ENCODE results near the gene B3GNT3.

The B3GNT3 gene

DNA sequence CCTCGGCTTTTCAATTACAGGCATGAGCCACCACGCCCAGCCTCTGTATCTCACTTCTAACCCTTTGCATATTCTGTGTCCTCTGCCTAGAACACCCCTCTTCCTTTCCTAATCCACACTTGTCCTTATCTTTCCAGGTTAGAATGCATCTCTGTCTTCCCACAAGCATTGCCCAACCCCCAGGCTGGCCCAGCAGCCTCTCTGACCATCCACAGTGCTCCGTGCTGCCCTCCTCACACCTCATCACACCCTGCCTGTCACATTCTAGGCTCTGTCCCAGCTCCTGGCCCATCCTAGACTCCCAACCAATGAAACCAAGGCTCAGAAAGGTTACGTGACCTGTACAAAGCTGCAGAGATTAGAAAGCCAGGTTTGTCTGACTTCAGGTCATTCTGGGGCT is 41.6 kb downstream of the B3GNT3 start:
- DNase-seq = no peak

DNA sequence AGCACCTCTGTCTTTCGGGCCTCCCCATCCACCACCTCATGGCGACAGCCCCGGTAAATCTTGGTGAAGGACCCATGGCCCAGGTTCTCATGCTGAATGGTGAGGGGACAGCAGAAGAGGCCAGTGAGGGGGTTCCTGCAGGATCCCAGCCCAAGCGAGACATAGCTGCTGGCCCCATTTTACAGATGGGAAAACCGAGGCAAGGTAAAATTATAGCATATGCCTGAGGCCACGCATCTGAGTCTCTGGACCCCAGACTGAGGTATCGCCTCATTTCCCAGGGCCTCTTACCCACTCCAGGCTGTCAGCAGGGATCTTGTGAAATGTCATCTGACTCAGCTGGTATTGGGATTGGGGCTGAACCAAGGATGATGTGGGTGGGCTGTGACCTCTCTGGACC is 43.0 kb downstream of the B3GNT3 start:
- no peak for DNase-seq

DNA sequence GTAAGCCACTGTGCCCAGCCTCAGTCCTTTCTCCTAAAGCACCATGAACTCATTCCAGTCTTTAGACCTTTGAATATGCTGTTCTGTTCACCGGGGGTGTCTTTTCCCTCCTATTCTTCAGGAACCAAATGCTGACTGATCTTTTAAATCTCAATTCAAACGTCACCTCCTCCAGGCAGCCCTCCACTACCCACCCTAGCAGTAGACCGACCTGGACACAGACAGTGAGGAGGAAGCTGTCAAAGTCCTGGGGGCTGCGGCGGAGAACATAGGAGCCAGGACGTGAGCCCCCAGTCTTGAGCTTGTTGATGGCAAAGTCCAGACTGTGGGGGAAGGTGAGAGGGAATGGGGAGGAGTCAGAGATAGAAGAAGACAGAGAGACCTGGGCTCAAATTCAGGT is 45.1 kb downstream of the B3GNT3 start:
- DNase-seq = no peak

DNA sequence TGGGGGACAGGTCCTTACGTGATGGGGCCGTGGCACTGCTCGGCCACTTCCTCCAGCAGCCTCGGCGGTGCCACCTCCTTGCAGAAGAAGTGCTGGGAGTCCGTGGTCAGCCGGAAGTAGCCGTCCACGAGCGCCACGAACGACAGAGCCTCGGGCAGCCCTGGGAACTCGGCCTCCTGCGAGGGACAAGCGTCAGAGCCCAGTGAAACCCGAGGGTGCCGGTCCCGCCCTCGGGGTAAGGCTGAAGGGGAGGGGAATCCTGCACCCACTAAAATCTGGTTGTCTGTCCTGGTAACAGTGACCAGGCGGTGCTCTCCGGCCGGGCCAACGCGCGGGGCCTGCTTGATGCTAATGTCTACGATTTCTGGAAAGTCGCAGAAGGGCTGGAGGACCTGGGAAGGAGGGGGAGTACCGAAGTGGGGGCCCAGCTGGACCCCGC is 46.5 kb downstream of the B3GNT3 start:
- DNase-seq = no peak

DNA sequence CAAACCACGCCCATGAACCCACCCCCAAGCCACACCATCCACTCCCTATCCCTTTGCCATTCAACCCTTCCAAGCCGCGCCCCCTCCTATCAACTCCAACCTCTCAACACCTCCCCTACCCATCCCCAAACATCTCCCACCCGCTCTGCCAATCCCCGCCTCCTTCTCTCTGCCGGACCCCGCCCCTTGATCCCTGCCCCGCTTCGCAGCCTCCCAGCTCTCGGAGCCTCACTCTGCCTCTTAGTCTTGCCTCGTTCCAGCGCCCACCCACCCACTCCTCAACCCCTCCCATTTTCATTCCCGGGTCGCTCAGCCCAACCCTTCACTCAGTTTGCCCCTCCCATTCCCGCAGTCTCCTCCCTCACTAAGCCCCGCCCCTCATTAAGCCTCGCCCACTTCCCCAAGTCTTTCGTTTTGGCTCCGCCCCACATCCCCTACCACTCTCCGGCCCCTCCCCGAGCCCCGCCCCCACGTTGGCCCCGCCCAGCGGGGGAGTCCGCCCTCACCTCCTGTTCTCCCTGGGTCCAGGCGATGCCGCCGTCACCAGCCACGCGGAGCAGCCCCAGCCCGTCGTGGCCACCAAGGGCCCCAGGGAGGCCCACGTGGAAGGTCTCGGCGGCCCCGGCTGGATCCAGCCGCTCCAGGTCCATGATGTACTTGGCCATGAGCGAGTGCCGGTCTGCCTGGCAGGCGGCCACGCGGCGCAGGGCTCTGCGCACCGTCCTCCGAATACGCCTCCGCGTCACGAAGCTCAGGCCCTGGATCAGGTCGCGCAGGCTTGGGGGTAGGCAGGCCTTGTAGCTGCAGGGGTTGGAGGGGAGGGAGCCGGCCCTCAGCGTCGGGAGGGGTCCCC is 47.1 kb downstream of the B3GNT3 start:
- no peak for DNase-seq

DNA sequence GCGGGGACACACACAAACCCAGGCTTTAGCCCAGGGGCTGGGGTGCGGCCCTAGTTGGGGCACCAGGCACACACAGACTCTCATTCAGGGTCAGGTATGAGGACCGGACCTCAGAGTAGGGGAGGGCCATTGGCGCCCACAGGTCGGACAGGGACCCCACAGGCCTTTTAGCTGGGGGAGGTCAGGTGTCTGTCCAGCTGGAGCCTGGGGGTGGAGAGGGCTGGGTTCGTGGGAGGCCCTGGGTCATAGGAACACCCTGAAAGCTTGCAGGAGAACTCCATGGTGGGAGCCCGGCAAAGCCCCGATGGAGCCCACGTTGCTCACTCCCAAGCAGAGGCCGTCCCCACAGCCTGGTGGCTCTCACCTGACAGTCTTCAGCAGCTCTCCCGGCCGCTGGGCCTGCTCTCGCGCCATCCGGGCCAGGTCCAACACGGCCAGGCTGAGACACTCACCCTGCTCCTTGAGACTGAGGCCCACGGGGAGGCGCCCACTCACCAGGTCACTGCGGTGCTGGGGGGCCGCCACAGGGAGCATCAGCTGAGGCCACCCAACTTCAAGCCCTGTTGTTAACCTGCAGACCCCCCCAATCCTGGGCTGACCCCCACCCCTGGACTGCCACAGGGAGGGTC is 47.8 kb downstream of the B3GNT3 start:
- no peak for DNase-seq

DNA sequence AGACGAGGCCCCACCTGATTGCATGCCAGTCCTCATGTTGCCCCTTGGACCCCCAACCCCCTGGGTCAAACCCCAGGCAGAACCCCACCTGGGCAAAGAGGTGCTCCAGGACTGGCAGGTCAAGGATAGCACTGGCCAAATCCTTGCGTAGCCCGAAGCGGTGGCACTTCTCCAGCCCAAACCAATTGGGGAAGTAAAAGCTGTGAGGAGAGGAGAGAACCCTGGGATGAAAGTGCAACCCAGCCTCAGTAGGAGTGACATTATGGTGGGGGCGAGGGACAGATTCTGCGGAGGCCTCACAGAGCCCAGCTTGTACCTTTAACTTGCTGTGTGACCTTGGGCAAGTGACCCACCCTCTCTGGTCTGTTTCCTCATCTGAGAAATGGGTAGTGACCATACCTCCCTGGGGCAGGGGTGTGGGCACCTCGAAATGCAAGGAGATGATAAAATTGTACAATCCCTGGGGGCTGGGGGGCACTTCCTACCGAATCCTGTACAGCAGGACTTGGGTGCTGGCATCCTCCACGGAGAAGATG is 48.4 kb downstream of the B3GNT3 start:
- no peak for DNase-seq

DNA sequence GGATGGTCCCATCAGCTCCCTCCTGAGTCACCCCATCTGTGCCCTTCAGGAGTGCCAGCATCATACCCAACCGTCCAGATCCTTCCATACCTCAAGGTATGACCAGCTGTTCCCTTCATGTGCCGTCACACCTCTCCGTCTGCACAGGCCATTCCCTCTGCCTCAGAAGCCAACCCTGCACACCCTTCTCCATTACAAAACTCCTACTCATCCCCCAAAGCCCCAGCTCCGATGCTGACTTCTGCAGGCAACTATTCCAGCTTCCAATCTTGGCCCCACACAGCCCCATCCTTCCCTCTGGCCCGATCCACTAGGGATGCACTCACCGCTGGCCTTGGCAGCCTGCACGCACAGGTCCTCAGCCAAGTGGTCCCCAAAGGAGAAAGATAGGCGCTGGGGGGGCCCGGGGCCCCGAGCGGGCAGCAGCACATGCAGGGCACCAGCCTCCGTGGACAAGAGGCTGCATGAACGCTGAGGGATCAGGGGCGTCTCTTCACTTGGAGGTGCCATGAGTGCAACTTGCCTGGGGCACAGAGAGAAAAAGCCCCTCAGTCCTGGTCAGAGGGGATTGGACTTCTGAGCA is 49.1 kb downstream of the B3GNT3 start:
- DNase-seq = no peak

DNA sequence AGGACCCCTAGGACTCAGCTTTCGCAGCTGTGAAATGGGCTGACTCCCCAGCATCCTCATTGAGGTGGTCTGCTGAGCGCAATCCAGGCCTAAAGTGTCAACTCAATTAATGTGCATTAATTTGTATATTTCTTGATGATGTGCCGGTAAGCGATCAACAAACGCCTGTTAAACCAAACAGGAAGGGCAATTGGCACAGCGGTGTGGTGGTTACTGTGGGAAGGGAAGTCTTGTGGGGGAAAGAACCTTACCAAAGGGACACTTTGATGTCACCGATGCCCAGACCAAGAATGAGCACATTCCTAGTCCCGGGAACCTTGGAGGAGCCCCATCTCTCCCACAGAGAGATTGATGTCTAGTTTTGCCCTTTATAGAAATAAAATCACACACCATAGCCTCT is 51.2 kb downstream of the B3GNT3 start:
- DNase-seq = no peak

DNA sequence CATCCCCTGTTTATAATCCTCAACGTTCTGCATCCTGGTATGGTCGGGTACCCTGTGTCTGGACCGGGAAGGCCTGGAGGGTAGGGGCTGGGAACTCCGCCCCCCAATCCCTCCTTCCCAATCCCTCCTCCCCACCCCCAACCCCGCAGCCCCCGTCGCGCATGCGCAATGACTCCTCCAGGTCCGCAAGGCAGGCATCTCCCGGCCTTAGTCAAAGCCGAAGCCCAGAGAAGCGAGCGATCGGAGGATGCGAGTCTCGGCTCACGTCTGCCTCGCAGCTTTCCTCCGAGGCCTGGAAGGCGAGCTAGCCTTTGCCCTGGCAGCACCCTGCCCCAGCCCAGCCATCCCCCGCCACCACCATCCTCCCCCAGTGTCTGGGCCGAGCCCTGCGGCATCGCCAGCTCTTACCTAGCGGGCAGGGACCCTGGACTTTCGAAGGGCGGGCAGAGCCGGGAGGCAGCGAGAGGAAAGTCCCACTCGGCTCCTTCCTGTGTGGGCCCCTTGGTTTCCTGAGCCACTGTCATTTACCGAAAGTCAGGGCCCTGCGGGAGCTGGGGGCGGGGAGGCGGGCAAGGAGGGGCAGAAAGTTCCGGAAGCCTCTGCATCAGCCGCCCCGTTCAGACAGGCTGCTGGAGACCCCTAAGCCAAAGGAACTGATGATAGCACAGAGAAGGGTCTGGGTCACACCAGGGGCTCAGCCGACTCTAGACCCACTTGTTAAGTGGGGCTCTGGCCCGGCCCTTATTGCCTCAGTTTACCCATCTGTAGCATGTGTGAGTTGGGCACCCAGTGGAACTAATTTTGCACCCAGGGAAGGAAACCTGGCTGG is 52.8 kb downstream of the B3GNT3 start, which contains the start of gene JAK3:
JAK3 (minus strand) TSS at position 445 of the 829 bp plus-strand sequence. CDS start 3,565 bp downstream, outside the sequence.
- no peak for DNase-seq

DNA sequence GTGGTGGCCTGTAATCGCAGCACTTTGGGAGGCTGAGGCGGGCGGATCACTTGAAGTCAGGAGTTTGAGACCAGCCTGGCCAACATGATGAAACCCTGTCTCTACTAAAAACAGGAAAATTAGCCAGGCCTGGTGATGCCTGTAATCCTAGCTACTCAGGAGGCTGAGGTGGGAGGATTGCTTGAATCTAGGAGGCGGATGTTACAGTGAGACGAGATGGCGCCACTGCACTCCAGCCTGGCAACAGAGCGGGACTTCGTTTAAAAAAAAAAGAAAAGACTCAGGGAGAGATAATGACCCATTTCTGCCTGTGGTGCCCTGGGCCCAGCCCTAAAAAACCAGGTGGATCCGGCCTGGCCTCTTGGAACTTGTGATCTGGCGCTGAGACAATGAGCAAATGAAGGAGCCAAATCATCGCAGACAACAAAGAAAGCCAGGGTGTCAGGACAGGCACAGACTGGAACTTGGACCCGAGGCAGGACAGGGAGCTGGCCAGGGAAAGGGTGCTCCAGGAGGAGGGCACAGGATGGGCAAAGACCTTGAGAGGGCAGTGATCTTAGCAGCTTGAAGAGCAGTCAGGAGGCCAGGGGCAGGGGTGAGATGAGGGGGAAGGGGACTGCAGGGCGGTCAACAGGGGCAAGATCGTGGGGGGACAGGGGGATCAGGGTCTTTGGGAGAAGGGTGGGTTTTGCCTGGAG is 53.8 kb downstream of the B3GNT3 start:
- no peak for DNase-seq

DNA sequence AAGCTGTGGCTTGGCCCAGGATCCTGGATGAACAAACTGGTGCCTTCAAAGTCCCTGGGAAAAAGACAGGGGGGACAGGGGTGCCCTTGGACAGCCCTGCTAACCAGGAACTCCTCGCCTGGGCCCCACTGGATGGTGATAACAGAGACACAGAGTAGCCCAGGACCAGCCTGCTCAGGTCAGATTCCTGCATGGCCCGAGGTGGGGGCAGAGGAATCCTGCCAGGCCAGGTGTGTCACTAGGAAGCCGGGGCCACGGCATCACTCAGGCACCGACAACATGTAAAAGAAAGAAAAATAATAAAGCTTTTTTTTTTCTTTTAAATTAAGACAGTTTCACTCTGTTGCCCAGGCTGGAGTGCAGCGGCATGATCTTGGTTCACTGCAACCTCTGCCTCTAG is 59.1 kb downstream of the B3GNT3 start:
- no peak for DNase-seq

DNA sequence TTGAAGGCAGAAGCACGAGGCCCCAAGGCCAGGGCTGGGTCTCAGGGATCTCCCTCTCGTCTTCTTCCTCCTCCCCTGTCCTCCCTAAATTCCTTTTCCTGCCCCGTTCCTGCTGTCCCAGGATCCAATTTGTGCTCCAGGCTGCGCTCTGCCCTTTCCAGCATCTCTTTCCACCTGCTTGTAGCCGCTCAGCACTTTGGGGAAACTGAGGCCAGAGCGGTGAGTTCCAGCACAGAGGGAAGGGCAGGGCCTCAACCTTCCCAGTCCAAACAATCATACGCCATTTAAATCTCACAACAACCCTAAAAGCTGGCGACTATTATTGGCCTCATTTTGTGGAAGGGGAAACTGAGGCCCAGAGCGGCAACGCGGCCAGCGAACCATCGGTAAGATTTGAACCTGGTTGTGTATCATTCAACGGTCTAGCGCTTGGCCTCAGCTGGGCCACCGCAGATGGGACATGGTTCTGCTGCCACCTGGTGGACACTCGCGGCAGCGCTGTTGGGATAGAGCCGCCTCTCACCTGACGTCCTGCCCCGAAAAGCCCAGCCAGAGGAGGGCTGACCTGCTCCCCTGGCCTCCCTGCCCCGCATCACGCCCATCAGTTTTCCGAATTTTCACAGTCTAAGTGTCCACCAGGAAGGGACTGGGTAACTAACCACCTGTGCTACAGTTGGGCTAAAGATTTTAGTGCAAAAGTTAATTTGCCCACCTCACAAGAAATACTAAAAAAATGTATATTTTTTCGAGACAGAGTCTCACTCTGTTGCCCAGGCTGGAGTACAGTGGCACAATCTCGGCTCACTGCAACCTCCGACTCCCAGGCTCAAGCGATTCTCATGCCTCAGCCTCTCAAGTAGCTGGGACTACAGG is 60.6 kb downstream of the B3GNT3 start:
- DNase-seq = peak; percentile 38

DNA sequence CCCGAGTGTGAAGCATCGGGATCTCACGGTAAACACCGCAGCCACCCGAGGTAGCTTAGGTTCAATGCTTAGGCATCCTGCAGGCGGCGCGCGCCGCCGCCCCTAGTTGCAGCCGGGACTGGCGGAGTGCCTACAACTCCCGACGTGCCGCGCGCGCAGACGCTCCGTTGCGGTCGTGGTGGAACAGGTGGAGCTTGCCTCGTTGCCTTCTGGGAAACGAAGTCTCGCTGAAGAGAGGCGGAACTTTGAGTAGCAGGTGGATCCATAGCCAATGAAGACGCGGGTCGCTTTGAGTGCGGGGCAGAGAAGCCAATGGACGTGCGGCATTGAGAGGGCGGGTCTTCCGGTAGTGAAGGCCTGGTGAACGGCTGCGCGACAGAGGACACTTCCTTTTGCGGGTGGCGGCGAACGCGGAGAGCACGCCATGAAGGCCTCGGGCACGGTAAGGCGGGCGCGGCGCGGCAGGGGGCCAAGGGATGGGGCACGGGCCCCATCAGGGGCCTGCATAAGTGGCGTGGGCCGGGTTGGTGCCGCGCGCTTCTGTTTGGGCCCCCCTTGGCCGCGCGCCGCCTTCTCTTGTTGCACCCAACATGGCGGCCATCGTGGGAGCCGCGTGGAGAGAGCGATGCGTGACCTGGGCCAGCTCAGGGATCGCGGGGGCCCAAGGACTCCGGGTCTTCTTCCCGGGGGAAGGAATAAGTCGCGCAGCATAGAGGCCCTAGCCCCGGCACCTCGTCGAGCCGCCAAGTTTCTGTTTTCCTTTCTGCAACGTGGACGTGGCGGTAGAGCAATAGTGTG is 64.8 kb downstream of the B3GNT3 start, which contains the start of gene RPL18A:
RPL18A (plus strand) TSS at position 378 of the 798 bp plus-strand sequence; CDS start at position 425, 47 bp downstream.
- peak; percentile 99 for DNase-seq

DNA sequence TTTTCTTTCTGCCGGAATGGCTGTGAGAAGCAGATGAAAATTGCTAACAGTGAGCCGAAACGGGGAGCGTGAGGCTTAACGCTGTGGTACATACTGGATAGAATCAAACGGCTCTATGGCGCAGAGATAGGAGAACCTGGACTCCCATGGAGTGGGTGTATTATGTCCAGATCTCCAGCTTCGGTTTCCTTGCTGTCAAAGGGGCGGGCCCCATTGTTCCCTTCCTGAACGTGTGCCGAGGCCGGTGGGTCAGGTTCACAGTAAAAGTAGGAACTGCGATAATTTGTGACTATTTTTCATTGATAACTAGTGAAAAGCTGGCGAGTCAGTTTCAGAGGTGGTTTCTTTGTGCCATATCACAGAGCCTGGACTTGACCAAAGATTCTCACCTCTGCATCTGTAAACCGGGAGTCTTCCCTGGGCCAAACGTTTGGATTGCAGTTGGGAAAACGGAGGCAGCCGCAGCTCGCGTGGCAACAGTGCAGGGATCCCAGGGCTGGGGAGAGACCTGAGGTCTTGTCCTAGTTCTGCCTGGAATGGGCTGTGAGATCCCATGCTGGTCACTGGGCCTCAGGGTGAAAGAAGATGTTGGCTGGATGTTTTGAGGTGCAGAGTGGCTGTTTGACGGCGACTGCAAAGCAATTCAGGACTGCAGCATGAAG is 65.5 kb downstream of the B3GNT3 start:
- no peak for DNase-seq

DNA sequence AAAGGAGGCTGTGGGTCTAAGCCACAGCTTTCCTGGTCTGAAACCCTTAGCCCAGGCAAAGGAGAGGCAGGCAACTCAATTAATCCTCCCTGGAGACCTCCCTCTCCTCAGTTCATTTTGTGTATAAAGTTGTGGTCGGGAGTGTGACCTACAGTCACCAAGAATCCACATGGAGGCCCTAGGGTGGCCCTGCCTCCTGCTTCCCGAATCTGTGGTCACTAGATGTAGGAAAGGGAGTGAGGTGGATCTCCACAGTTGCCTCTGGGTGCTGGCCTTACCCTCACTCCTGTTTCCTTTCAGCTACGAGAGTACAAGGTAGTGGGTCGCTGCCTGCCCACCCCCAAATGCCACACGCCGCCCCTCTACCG is 66.0 kb downstream of the B3GNT3 start:
- DNase-seq = no peak

DNA sequence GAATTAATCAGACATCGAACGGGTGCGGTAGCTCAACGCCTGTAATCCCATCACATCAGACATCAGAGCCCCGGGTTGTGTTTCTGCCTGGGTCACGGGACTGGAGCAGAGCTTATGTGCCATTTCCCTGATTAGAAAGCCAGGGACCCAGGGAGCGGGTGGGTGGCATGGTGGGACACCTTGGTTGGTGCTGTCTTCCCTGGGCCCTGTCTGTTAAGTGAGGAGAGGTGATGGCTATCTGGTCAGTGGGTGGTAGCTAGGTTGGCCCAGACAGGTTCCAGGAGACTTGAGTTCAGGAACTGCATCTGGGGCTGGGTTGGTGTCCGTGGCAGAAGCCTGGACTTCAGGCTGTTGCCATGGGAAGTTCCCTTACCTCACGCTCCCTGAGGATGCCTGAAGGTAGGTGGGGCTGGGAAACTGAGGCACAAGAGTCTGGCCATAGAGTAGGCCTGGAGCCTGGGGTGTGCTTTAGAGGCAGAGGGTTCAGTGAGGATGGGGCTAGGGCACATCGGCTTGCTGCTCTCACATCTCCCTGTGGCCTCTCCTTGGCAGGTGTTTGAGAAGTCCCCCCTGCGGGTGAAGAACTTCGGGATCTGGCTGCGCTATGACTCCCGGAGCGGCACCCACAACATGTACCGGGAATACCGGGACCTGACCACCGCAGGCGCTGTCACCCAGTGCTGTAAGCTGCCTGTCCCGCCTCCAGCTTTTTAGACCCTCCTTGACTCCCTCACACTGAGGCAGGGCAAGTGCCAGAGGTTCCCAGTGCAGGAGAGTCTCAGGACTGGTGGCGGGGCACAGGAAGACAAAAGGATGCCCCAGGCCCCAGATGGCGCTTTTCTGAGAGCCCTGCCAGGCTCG is 66.8 kb downstream of the B3GNT3 start:
- no peak for DNase-seq

DNA sequence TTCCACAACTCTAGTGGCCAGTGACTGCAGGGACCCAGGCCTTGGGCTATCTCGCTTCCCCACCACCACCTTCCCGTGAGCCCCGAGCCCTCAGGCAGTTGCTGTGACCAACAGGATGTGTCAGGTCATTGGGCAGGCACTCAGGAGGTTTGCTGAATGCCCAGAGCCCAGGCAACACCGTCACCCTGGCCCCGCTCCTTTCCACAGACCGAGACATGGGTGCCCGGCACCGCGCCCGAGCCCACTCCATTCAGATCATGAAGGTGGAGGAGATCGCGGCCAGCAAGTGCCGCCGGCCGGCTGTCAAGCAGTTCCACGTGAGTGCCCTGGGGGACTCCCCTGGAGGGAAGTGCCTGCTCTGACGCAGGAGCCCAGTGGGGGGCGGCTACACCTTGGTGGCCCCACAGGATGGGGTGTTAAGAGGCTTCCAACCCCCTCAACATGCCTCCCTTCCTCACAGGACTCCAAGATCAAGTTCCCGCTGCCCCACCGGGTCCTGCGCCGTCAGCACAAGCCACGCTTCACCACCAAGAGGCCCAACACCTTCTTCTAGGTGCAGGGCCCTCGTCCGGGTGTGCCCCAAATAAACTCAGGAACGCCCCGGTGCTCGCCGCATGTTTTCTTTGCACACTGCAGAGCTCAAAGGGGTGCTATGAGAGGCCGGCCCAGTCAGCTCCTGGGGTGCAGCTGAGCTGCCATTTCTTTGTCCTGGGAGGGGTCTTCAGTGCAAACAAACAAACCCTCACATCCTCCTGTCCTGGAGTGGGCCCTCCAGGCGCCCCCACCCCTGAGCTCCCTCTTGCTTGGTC is 68.0 kb downstream of the B3GNT3 start:
- DNase-seq = no peak

Data from COR-L47 (cell line).